ENCODE data around the gene SLC10A7. TPM values are rescaled to one million over a fixed set of nuclear protein-coding genes. Genes with fewer than 3 reads are reported as not detected.

Gene SLC10A7
- total RNA-seq, 1 experiment from 2014 or later, result 3.9 TPM

DNA sequence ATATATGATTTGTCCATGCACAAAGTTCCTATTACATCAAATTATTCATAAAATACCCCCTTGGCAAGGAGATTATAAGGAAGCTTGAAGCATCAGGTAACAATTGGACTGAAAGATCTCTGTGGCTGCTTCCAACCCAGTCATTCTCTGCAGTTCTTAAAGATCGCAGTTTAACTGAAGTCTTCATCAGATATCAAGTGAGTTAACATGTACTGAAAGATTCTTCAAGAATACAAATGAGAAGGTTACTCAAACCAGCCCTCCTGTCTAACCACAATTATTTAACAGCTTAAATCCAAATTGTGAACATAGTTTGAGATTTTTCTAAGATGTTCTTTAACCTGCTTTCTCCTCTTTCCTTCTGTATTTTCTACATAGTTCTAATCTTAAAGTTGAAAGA is 56.1 kb downstream of the SLC10A7 start:
- H3K27ac Mint-ChIP-seq, result no peak overlapping the region
- Histone ChIP-seq H3K18ac (ENCODE audit: insufficient read length, low read depth, low read length) (no peak overlapping the region), H2BK5ac (ENCODE audit: insufficient read length, low read length) (no peak overlapping the region), H2AFZ (ENCODE audit: low read length) (no peak overlapping the region), H3K4me1 (ENCODE audit: insufficient read depth, low read length) (no peaks in the 10 kb centered on the region), H3K27ac (ENCODE audit: insufficient read length, low read depth, low read length) (no peak overlapping the region), H2BK15ac (ENCODE audit: low read depth, low read length) (no peak overlapping the region), H4K8ac (replicated peaks; ENCODE audit: insufficient read length, low read depth, low read length) (no peak overlapping the region), H3K23ac (ENCODE audit: insufficient read length, low read depth, low read length) (no peak overlapping the region), H3K27me3 (ENCODE audit: insufficient read depth, low read length) (no peaks in the 10 kb centered on the region), H3K79me1 (ENCODE audit: insufficient read depth, low read depth, low read length, poor library complexity, severe bottlenecking) (no peaks in the 10 kb centered on the region), H3K4me2 (ENCODE audit: insufficient read depth, insufficient read length, low read length) (no peak overlapping the region), H2BK12ac (ENCODE audit: insufficient read length, low read depth, low read length) (no peak overlapping the region), H3K4ac (ENCODE audit: low read depth, low read length) (no peak overlapping the region), H3T11ph (ENCODE audit: low read length) (no peak overlapping the region), H4K20me1 (ENCODE audit: control insufficient read depth, insufficient read depth, insufficient read length) (no peaks in the 10 kb centered on the region), H3K9ac (ENCODE audit: extremely low read depth, insufficient read length, low read length) (no peak overlapping the region), H2BK20ac (ENCODE audit: low read depth, low read length, poor library complexity, severe bottlenecking) (no peak overlapping the region), H3K56ac (ENCODE audit: insufficient read length, low read depth, low read length) (no peak overlapping the region), H3K14ac (ENCODE audit: insufficient read depth, low read length) (no peak overlapping the region), H2AK5ac (ENCODE audit: insufficient read length, low read length) (no peak overlapping the region), H2BK120ac (ENCODE audit: low read depth, low read length, poor library complexity, severe bottlenecking) (no peak overlapping the region), H4K91ac (ENCODE audit: insufficient read length, low read depth, low read length) (no peak overlapping the region), H3K9me3 (ENCODE audit: control insufficient read depth, low read depth, low read length) (no peaks in the 10 kb centered on the region), H4K5ac (ENCODE audit: insufficient read length, low read depth, low read length) (no peak overlapping the region), H3K23me2 (ENCODE audit: insufficient read length, low read depth, low read length, poor library complexity, severe bottlenecking) (no peaks in the 10 kb centered on the region), H3K79me2 (ENCODE audit: insufficient read depth, low read length) (no peaks in the 10 kb centered on the region)
- 0 out of 4 replicates have a peak, but pooled peaks cover 0 to 2% of the 10 kb centered on the region in 2 experiments for H3K4me1 Mint-ChIP-seq
- no CpG with 5 or more reads among the region's 1 CpG for WGBS (ENCODE audit: extremely low coverage, insufficient read length, low lambda C conversion rate)
- no peak for DNase-seq
- TF ChIP-seq, protein P1, sequence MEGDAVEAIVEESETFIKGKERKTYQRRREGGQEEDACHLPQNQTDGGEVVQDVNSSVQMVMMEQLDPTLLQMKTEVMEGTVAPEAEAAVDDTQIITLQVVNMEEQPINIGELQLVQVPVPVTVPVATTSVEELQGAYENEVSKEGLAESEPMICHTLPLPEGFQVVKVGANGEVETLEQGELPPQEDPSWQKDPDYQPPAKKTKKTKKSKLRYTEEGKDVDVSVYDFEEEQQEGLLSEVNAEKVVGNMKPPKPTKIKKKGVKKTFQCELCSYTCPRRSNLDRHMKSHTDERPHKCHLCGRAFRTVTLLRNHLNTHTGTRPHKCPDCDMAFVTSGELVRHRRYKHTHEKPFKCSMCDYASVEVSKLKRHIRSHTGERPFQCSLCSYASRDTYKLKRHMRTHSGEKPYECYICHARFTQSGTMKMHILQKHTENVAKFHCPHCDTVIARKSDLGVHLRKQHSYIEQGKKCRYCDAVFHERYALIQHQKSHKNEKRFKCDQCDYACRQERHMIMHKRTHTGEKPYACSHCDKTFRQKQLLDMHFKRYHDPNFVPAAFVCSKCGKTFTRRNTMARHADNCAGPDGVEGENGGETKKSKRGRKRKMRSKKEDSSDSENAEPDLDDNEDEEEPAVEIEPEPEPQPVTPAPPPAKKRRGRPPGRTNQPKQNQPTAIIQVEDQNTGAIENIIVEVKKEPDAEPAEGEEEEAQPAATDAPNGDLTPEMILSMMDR (conservative IDR thresholded peaks at IDR 0.05), result no peak
- no peaks in the 10 kb centered on the region for H3K36me3 Mint-ChIP-seq (ENCODE audit: insufficient read depth in 1 of 3, low read depth in 3 of 3)
- H3K9me3 Mint-ChIP-seq, result no peaks in the 10 kb centered on the region
- H3K4me3 Mint-ChIP-seq, result no peak overlapping the region
- no peaks in the 10 kb centered on the region for H3K27me3 Mint-ChIP-seq (ENCODE audit: low read depth)
